Measurements from ENCODE around the gene PELI3.

The PELI3 gene

GRCh38 chr11:66493130-66493529 is 26.4 kb downstream of the PELI3 start:
- Histone ChIP-seq H3K9ac (ENCODE audit: low read depth, low read length, poor library complexity) (peak overlapping the region; percentile 44), H4K8ac (ENCODE audit: low read depth, low read length) (no peak overlapping the region), H2BK12ac (ENCODE audit: low read length) (no peak overlapping the region), H2BK5ac (ENCODE audit: low read length) (peak overlapping the region; percentile 75), H3K4ac (ENCODE audit: low read length) (no peak overlapping the region), H2AFZ (ENCODE audit: low read length) (no peak overlapping the region), H2BK15ac (ENCODE audit: low read length) (no peak overlapping the region), H3K27ac (replicated peaks; ENCODE audit: low read length) (no peak overlapping the region), H3K4me1 (ENCODE audit: control insufficient read depth in 2 of 2, insufficient read depth in 1 of 2, low read depth in 1 of 2, low read length in 2 of 2) (no peaks in the 10 kb centered on the region), H3K4me3 (ENCODE audit: low read length in 2 of 2) (no peak overlapping the region), H3K9me3 (replicated peaks in 1 of 2; ENCODE audit: control insufficient read depth in 2 of 2, insufficient read depth in 1 of 2, low read depth in 1 of 2, low read length in 2 of 2) (peaks cover 0 to 4% of the 10 kb centered on the region in 2 donors), H4K91ac (ENCODE audit: low read depth, low read length, poor library complexity) (no peak overlapping the region), H3K18ac (ENCODE audit: low read length) (no peak overlapping the region), H3K27me3 (ENCODE audit: control insufficient read depth in 3 of 3, insufficient read depth in 3 of 3, low read depth in 1 of 3, low read length in 3 of 3) (no peaks in the 10 kb centered on the region), H3K23ac (ENCODE audit: low read depth, low read length, poor library complexity) (no peak overlapping the region), H3K4me2 (ENCODE audit: insufficient read depth, low read length, poor library complexity, severe bottlenecking) (no peak overlapping the region), H3K36me3 (replicated peaks in 1 of 2; ENCODE audit: control insufficient read depth in 2 of 2, insufficient read depth in 2 of 2, low read length in 2 of 2) (peaks cover 33 to 84% of the 10 kb centered on the region in 2 donors), H2AK5ac (ENCODE audit: low read depth, low read length) (no peak overlapping the region), H3K14ac (ENCODE audit: low read length) (no peak overlapping the region), H2BK120ac (ENCODE audit: low read depth, low read length) (no peak overlapping the region), H3K79me1 (ENCODE audit: low read depth, low read length) (peaks cover 1% of the 10 kb centered on the region)
- DNase-seq (ENCODE audit: low spot score), result no peak
- no CpG with 5 or more reads among the region's 10 CpGs for WGBS, 2 donors (ENCODE audit: extremely low coverage in 2 of 2, insufficient read length in 2 of 2, insufficient replicate concordance in 1 of 2)

- H3K4ac ChIP-seq (ENCODE audit: low read length), result no peak overlapping the region
- H3K9me3 ChIP-seq (replicated peaks in 1 of 2; ENCODE audit: control insufficient read depth in 2 of 2, insufficient read depth in 1 of 2, low read depth in 1 of 2, low read length in 2 of 2), result peaks cover 0 to 4% of the 10 kb centered on the region in 2 donors
- no peak overlapping the region for H3K4me2 ChIP-seq (ENCODE audit: insufficient read depth, low read length, poor library complexity, severe bottlenecking)
- peak overlapping the region; percentile 39 for H2BK5ac ChIP-seq (ENCODE audit: low read length)
- no peak overlapping the region for H3K4me3 ChIP-seq (ENCODE audit: low read length in 2 of 2)
- no peak overlapping the region for H2AK5ac ChIP-seq (ENCODE audit: low read depth, low read length)
- no peak overlapping the region for H4K91ac ChIP-seq (ENCODE audit: low read depth, low read length, poor library complexity)
- H3K9ac ChIP-seq (ENCODE audit: low read depth, low read length, poor library complexity), result no peak overlapping the region
- H3K23ac ChIP-seq (ENCODE audit: low read depth, low read length, poor library complexity), result no peak overlapping the region
- no peak overlapping the region for H4K8ac ChIP-seq (ENCODE audit: low read depth, low read length)
- H3K27ac ChIP-seq (replicated peaks; ENCODE audit: low read length), result no peak overlapping the region
- DNase-seq (ENCODE audit: low spot score), result no peak
- WGBS, 2 donors (ENCODE audit: extremely low coverage in 2 of 2, insufficient read length in 2 of 2, insufficient replicate concordance in 1 of 2), result no CpG with 5 or more reads among the region's 7 CpGs
- no peaks in the 10 kb centered on the region for H3K4me1 ChIP-seq (ENCODE audit: control insufficient read depth in 2 of 2, insufficient read depth in 1 of 2, low read depth in 1 of 2, low read length in 2 of 2)
- no peak overlapping the region for H2BK15ac ChIP-seq (ENCODE audit: low read length)
- H3K36me3 ChIP-seq (replicated peaks in 1 of 2; ENCODE audit: control insufficient read depth in 2 of 2, insufficient read depth in 2 of 2, low read length in 2 of 2), result peaks cover 30 to 83% of the 10 kb centered on the region in 2 donors
- no peak overlapping the region for H2BK120ac ChIP-seq (ENCODE audit: low read depth, low read length)
- no peak overlapping the region for H3K18ac ChIP-seq (ENCODE audit: low read length)
- no peak overlapping the region for H3K14ac ChIP-seq (ENCODE audit: low read length)
- no peaks in the 10 kb centered on the region for H3K79me1 ChIP-seq (ENCODE audit: low read depth, low read length)
- H3K27me3 ChIP-seq (ENCODE audit: control insufficient read depth in 3 of 3, insufficient read depth in 3 of 3, low read depth in 1 of 3, low read length in 3 of 3), result no peaks in the 10 kb centered on the region
- H2AFZ ChIP-seq (ENCODE audit: low read length), result no peak overlapping the region
- H2BK12ac ChIP-seq (ENCODE audit: low read length), result no peak overlapping the region
Measured at GRCh38 chr11:66494458-66494857, 27.8 kb downstream of the PELI3 start.

GRCh38 chr11:66494935-66495334 is 28.2 kb downstream of the PELI3 start:
- DNase-seq (ENCODE audit: low spot score), result no peak
- no peak overlapping the region for H3K4me3 ChIP-seq (ENCODE audit: low read length in 2 of 2)
- H2BK15ac ChIP-seq (ENCODE audit: low read length), result no peak overlapping the region
- H3K4me2 ChIP-seq (ENCODE audit: insufficient read depth, low read length, poor library complexity, severe bottlenecking), result no peak overlapping the region
- no peaks in the 10 kb centered on the region for H3K4me1 ChIP-seq (ENCODE audit: control insufficient read depth in 2 of 2, insufficient read depth in 1 of 2, low read depth in 1 of 2, low read length in 2 of 2)
- H3K18ac ChIP-seq (ENCODE audit: low read length), result no peak overlapping the region
- H3K36me3 ChIP-seq (replicated peaks in 1 of 2; ENCODE audit: control insufficient read depth in 2 of 2, insufficient read depth in 2 of 2, low read length in 2 of 2), result peaks cover 29 to 83% of the 10 kb centered on the region in 2 donors
- H2BK120ac ChIP-seq (ENCODE audit: low read depth, low read length), result no peak overlapping the region
- no peak overlapping the region for H3K27ac ChIP-seq (replicated peaks; ENCODE audit: low read length)
- no CpG with 5 or more reads among the region's 14 CpGs for WGBS, 2 donors (ENCODE audit: extremely low coverage in 2 of 2, insufficient read length in 2 of 2, insufficient replicate concordance in 1 of 2)
- H2BK5ac ChIP-seq (ENCODE audit: low read length), result peak overlapping the region; percentile 39
- H4K8ac ChIP-seq (ENCODE audit: low read depth, low read length), result peak overlapping the region; percentile 17
- no peaks in the 10 kb centered on the region for H3K79me1 ChIP-seq (ENCODE audit: low read depth, low read length)
- peaks cover 0 to 4% of the 10 kb centered on the region in 2 donors for H3K9me3 ChIP-seq (replicated peaks in 1 of 2; ENCODE audit: control insufficient read depth in 2 of 2, insufficient read depth in 1 of 2, low read depth in 1 of 2, low read length in 2 of 2)
- peak overlapping the region; percentile 12 for H3K23ac ChIP-seq (ENCODE audit: low read depth, low read length, poor library complexity)
- H2AFZ ChIP-seq (ENCODE audit: low read length), result no peak overlapping the region
- H3K4ac ChIP-seq (ENCODE audit: low read length), result no peak overlapping the region
- no peaks in the 10 kb centered on the region for H3K27me3 ChIP-seq (ENCODE audit: control insufficient read depth in 3 of 3, insufficient read depth in 3 of 3, low read depth in 1 of 3, low read length in 3 of 3)
- no peak overlapping the region for H3K14ac ChIP-seq (ENCODE audit: low read length)
- H3K9ac ChIP-seq (ENCODE audit: low read depth, low read length, poor library complexity), result no peak overlapping the region
- H4K91ac ChIP-seq (ENCODE audit: low read depth, low read length, poor library complexity), result no peak overlapping the region
- no peak overlapping the region for H2BK12ac ChIP-seq (ENCODE audit: low read length)
- H2AK5ac ChIP-seq (ENCODE audit: low read depth, low read length), result no peak overlapping the region

GRCh38 chr11:66495401-66495854 is 28.7 kb downstream of the PELI3 start:
- Histone ChIP-seq H3K14ac (ENCODE audit: low read length) (no peak overlapping the region), H3K36me3 (replicated peaks in 1 of 2; ENCODE audit: control insufficient read depth in 2 of 2, insufficient read depth in 2 of 2, low read length in 2 of 2) (peaks cover 28 to 84% of the 10 kb centered on the region in 2 donors), H4K91ac (ENCODE audit: low read depth, low read length, poor library complexity) (no peak overlapping the region), H3K18ac (ENCODE audit: low read length) (no peak overlapping the region), H2BK15ac (ENCODE audit: low read length) (no peak overlapping the region), H3K9ac (ENCODE audit: low read depth, low read length, poor library complexity) (no peak overlapping the region), H3K9me3 (replicated peaks in 1 of 2; ENCODE audit: control insufficient read depth in 2 of 2, insufficient read depth in 1 of 2, low read depth in 1 of 2, low read length in 2 of 2) (peaks cover 0 to 4% of the 10 kb centered on the region in 2 donors), H4K8ac (ENCODE audit: low read depth, low read length) (peak overlapping the region; percentile 17), H2BK120ac (ENCODE audit: low read depth, low read length) (no peak overlapping the region), H3K4me3 (ENCODE audit: low read length in 2 of 2) (no peak overlapping the region), H3K4ac (ENCODE audit: low read length) (no peak overlapping the region), H3K79me1 (ENCODE audit: low read depth, low read length) (no peaks in the 10 kb centered on the region), H3K4me2 (ENCODE audit: insufficient read depth, low read length, poor library complexity, severe bottlenecking) (no peak overlapping the region), H3K23ac (ENCODE audit: low read depth, low read length, poor library complexity) (peak overlapping the region; percentile 12), H2BK5ac (ENCODE audit: low read length) (no peak overlapping the region), H3K27ac (replicated peaks; ENCODE audit: low read length) (no peak overlapping the region), H3K4me1 (ENCODE audit: control insufficient read depth in 2 of 2, insufficient read depth in 1 of 2, low read depth in 1 of 2, low read length in 2 of 2) (no peaks in the 10 kb centered on the region), H2BK12ac (ENCODE audit: low read length) (no peak overlapping the region), H3K27me3 (ENCODE audit: control insufficient read depth in 3 of 3, insufficient read depth in 3 of 3, low read depth in 1 of 3, low read length in 3 of 3) (no peaks in the 10 kb centered on the region), H2AK5ac (ENCODE audit: low read depth, low read length) (no peak overlapping the region), H2AFZ (ENCODE audit: low read length) (no peak overlapping the region)
- no peak for DNase-seq (ENCODE audit: low spot score)
- no CpG with 5 or more reads among the region's 17 CpGs for WGBS, 2 donors (ENCODE audit: extremely low coverage in 2 of 2, insufficient read length in 2 of 2, insufficient replicate concordance in 1 of 2)
